PFSK-1 (cell line): ENCODE data around the gene NR3C2.

Experiments used
- POLR2AphosphoS5 ChIP-seq: IDR thresholded peaks from 2 replicates; pipeline ENCODE4 v1.6.1; 2012; ENCODE audit warnings: low read depth, mild to moderate bottlenecking, control low read depth, low read length, moderate library complexity
- SIN3A ChIP-seq: IDR thresholded peaks from 2 replicates; pipeline ENCODE4 v1.6.1; 2012; ENCODE audit warnings: mild to moderate bottlenecking, low read length, moderate library complexity, borderline replicate concordance; ENCODE audit not compliant: insufficient read depth
- TAF1 ChIP-seq: IDR thresholded peaks from 2 replicates; pipeline ENCODE4 v1.6.1; 2012; ENCODE audit warnings: low read length, control low read depth, borderline replicate concordance; ENCODE audit not compliant: insufficient read depth
- TF ChIP-seq, protein P1 (sequence below), 2 experiments: IDR thresholded peaks; 2 replicates each; pipeline versions ENCODE4 v1.6.1 to v1.8.0; 2011 to 2012; ENCODE audit warnings: low read depth in 2 of 2, low read length in 2 of 2, control low read depth in 1 of 2, inconsistent platforms in 1 of 2, mild to moderate bottlenecking in 1 of 2, moderate library complexity in 1 of 2; ENCODE audit not compliant: insufficient read depth in 1 of 2

DNA sequence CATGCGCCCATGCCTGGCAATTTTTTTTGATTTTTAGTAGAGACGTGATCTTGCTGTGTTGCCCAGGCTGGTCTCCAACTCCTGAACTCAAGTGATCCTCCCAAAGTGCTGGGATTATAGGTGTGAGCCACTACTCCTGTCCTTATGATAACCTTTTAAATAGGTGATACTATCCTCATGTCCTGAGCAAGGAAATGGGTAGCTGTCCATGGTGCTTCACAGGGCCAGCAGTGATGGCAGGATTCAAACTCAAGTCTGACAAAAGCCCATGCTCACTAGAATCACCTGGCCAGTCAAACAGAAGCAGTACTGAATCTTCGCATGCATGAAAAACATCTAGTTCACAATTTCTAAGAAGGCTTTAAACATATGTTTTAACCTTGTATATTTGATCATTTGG, 235.1 kb downstream of the NR3C2 start:
- TF ChIP-seq POLR2AphosphoS5 = no peak
- TF ChIP-seq, protein P1, sequence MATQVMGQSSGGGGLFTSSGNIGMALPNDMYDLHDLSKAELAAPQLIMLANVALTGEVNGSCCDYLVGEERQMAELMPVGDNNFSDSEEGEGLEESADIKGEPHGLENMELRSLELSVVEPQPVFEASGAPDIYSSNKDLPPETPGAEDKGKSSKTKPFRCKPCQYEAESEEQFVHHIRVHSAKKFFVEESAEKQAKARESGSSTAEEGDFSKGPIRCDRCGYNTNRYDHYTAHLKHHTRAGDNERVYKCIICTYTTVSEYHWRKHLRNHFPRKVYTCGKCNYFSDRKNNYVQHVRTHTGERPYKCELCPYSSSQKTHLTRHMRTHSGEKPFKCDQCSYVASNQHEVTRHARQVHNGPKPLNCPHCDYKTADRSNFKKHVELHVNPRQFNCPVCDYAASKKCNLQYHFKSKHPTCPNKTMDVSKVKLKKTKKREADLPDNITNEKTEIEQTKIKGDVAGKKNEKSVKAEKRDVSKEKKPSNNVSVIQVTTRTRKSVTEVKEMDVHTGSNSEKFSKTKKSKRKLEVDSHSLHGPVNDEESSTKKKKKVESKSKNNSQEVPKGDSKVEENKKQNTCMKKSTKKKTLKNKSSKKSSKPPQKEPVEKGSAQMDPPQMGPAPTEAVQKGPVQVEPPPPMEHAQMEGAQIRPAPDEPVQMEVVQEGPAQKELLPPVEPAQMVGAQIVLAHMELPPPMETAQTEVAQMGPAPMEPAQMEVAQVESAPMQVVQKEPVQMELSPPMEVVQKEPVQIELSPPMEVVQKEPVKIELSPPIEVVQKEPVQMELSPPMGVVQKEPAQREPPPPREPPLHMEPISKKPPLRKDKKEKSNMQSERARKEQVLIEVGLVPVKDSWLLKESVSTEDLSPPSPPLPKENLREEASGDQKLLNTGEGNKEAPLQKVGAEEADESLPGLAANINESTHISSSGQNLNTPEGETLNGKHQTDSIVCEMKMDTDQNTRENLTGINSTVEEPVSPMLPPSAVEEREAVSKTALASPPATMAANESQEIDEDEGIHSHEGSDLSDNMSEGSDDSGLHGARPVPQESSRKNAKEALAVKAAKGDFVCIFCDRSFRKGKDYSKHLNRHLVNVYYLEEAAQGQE (IDR thresholded peaks at IDR 0.05; ENCODE audit: insufficient read depth in 1 of 2, low read depth in 2 of 2, low read length in 2 of 2) = peak; percentile 73 to 92
- no peak for TF ChIP-seq SIN3A
- TF ChIP-seq TAF1 = no peak
